Measurements from ENCODE around the gene NPY5R. TPM values are rescaled to one million over a fixed set of nuclear protein-coding genes. Genes with fewer than 3 reads are reported as not detected.

Gene NPY5R
- total and polyA plus RNA-seq, 2 of the 13 experiments (the other 11 are each of a cell fraction or from before 2014, with no cell fraction given): not detected

DNA sequence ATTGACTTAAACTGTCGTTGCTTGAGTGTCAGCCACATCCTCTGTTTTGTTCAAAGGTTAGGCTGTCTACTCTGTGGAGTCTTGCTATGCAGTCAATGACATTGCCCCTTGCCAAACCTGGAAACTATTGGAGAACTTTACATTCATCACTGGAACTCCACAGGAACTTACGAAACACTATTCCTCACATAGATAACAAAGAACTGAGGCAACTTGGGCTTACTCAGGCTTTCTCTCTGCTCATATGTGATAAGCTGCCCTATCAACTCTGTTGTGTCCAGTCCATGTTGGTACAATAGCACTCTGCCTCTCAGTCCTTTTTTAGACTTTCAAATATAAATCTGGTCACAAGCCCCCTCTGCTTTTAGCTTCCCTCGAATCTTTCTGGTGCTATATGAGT is 9.4 kb downstream of the NPY5R start:
- no TSS peak for BruUV-seq (replicated peaks)
- Histone ChIP-seq H3K27me3 (ENCODE audit: control insufficient read depth in 1 of 2, insufficient read depth in 2 of 2, low read length in 2 of 2) (no peaks in the 10 kb centered on the region), H3K4me1 (ENCODE audit: insufficient read depth, low read length) (no peaks in the 10 kb centered on the region), H4K20me1 (ENCODE audit: insufficient read depth, low read length) (no peaks in the 10 kb centered on the region), H2AFZ (ENCODE audit: low read length) (no peak overlapping the region), H3K27ac (ENCODE audit: extremely low read length, insufficient read depth, low read length) (no peak overlapping the region), H3K4me2 (ENCODE audit: low read depth, low read length) (no peak overlapping the region), H3K36me3 (replicated peaks in 1 of 2; ENCODE audit: control insufficient read depth in 1 of 2, insufficient read depth in 2 of 2, low read length in 2 of 2) (no peaks in the 10 kb centered on the region), H3K4me3 (replicated peaks in 1 of 3; ENCODE audit: insufficient read depth in 1 of 3, low read depth in 2 of 3, low read length in 3 of 3) (no peak overlapping the region), H3K79me2 (ENCODE audit: insufficient read depth, low read length) (no peaks in the 10 kb centered on the region), H3K9me3 (ENCODE audit: low read length) (no peaks in the 10 kb centered on the region), H3K9ac (ENCODE audit: insufficient read depth, low read depth, low read length) (no peak overlapping the region)
- TF ChIP-seq SP1 (IDR thresholded peaks at IDR 0.05) (no peak), SP1 (CRISPR knock-in tag; IDR thresholded peaks at IDR 0.05) (no peak), ZNF619 (CRISPR knock-in tag; IDR thresholded peaks at IDR 0.05) (no peak), MAFF (IDR thresholded peaks at IDR 0.05; ENCODE audit: low read depth, low read length) (no peak), NRL (CRISPR knock-in tag; IDR thresholded peaks at IDR 0.05; ENCODE audit: borderline replicate concordance) (no peak), ZNF761 (CRISPR knock-in tag; conservative IDR thresholded peaks at IDR 0.05) (no peak)
- TF ChIP-seq, protein P1, sequence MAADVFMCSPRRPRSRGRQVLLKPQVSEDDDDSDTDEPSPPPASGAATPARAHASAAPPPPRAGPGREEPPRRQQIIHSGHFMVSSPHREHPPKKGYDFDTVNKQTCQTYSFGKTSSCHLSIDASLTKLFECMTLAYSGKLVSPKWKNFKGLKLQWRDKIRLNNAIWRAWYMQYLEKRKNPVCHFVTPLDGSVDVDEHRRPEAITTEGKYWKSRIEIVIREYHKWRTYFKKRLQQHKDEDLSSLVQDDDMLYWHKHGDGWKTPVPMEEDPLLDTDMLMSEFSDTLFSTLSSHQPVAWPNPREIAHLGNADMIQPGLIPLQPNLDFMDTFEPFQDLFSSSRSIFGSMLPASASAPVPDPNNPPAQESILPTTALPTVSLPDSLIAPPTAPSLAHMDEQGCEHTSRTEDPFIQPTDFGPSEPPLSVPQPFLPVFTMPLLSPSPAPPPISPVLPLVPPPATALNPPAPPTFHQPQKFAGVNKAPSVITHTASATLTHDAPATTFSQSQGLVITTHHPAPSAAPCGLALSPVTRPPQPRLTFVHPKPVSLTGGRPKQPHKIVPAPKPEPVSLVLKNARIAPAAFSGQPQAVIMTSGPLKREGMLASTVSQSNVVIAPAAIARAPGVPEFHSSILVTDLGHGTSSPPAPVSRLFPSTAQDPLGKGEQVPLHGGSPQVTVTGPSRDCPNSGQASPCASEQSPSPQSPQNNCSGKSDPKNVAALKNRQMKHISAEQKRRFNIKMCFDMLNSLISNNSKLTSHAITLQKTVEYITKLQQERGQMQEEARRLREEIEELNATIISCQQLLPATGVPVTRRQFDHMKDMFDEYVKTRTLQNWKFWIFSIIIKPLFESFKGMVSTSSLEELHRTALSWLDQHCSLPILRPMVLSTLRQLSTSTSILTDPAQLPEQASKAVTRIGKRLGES (CRISPR knock-in tag; IDR thresholded peaks at IDR 0.05; ENCODE audit: borderline replicate concordance): no peak
- ATAC-seq: no peak
- in situ Hi-C loops (cut with HindIII; ENCODE audit: extremely low pct_ligation_motif_present, low pct_unique_long_range_greater_than_20kb): no loop called here
- ChIA-PET POLR2A (no interaction called here), CTCF (ENCODE audit: low intra/inter-chr PET ratio, low total read pairs) (no interaction called here)
- DNase-seq (ENCODE audit: low spot score): no peak
- intact Hi-C loops (cut with micrococcal nuclease; ENCODE audit: unreplicated experiment): no loop called here
- 0% methylated on average over 1 of the region's 3 CpGs for WGBS (ENCODE audit: low lambda C conversion rate)
- FAIRE-seq: no peak

DNA sequence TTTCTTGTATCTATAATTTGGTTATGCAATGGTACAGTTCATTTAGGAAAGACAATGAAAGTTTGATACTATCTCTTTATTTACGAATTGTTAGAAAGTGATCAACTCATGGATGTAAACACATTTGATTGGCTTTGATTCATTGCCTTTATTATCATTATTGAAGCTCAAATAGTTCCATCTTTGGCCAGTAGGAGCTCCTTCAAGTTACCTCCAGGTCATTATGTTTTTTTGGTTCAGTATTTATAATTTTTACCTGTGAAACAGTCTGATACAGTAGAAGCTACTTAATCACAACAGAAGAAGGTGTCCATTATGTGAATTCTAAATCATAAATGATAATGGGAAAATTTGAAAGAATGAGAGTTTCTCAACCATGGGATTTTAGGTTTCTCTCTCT is 12.4 kb downstream of the NPY5R start:
- Histone ChIP-seq H3K79me2 (ENCODE audit: insufficient read depth, low read length) (no peaks in the 10 kb centered on the region), H2AFZ (ENCODE audit: low read length) (no peak overlapping the region), H3K36me3 (replicated peaks in 1 of 2; ENCODE audit: control insufficient read depth in 1 of 2, insufficient read depth in 2 of 2, low read length in 2 of 2) (no peaks in the 10 kb centered on the region), H3K4me3 (replicated peaks in 1 of 3; ENCODE audit: insufficient read depth in 1 of 3, low read depth in 2 of 3, low read length in 3 of 3) (no peak overlapping the region), H3K9ac (ENCODE audit: insufficient read depth, low read depth, low read length) (no peak overlapping the region), H3K4me1 (ENCODE audit: insufficient read depth, low read length) (no peaks in the 10 kb centered on the region), H3K27ac (ENCODE audit: extremely low read length, insufficient read depth, low read length) (no peak overlapping the region), H4K20me1 (ENCODE audit: insufficient read depth, low read length) (no peaks in the 10 kb centered on the region), H3K27me3 (ENCODE audit: control insufficient read depth in 1 of 2, insufficient read depth in 2 of 2, low read length in 2 of 2) (no peaks in the 10 kb centered on the region), H3K4me2 (ENCODE audit: low read depth, low read length) (no peak overlapping the region), H3K9me3 (ENCODE audit: low read length) (no peaks in the 10 kb centered on the region)
- WGBS (ENCODE audit: low lambda C conversion rate): 0% methylated on average over 1 of the region's 1 CpG
- FAIRE-seq (no peak), DNase-seq (ENCODE audit: low spot score) (no peak), ATAC-seq (no peak)
- intact Hi-C loops (cut with micrococcal nuclease; ENCODE audit: unreplicated experiment) (no loop called here), in situ Hi-C loops (cut with HindIII; ENCODE audit: extremely low pct_ligation_motif_present, low pct_unique_long_range_greater_than_20kb) (no loop called here)
- BruUV-seq (replicated peaks): no TSS peak
- CTCF ChIA-PET (ENCODE audit: low intra/inter-chr PET ratio, low total read pairs): no interaction called here
- POLR2A ChIA-PET: no interaction called here
- TF ChIP-seq KLF6 (CRISPR knock-in tag; IDR thresholded peaks at IDR 0.05): no peak
- no peak for TF ChIP-seq XBP1 (CRISPR knock-in tag; IDR thresholded peaks at IDR 0.05)
- TF ChIP-seq CHCHD3 (CRISPR knock-in tag; IDR thresholded peaks at IDR 0.05): no peak
- TF ChIP-seq FOXC1 (CRISPR knock-in tag; IDR thresholded peaks at IDR 0.05; ENCODE audit: borderline replicate concordance): no peak
- TF ChIP-seq ZBTB43 (CRISPR knock-in tag; conservative IDR thresholded peaks at IDR 0.05): no peak
- no peak for TF ChIP-seq FOXP1 (IDR thresholded peaks at IDR 0.05)
- no peak for TF ChIP-seq FOXP1 (CRISPR knock-in tag; IDR thresholded peaks at IDR 0.05)
- TF ChIP-seq SIX4 (CRISPR knock-in tag; IDR thresholded peaks at IDR 0.05): no peak
- TF ChIP-seq ZNF33A (CRISPR knock-in tag; IDR thresholded peaks at IDR 0.05; ENCODE audit: borderline replicate concordance): no peak
- TF ChIP-seq, protein P2, sequence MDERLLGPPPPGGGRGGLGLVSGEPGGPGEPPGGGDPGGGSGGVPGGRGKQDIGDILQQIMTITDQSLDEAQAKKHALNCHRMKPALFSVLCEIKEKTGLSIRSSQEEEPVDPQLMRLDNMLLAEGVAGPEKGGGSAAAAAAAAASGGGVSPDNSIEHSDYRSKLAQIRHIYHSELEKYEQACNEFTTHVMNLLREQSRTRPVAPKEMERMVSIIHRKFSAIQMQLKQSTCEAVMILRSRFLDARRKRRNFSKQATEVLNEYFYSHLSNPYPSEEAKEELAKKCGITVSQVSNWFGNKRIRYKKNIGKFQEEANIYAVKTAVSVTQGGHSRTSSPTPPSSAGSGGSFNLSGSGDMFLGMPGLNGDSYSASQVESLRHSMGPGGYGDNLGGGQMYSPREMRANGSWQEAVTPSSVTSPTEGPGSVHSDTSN (CRISPR knock-in tag; IDR thresholded peaks at IDR 0.05): no peak
- TF ChIP-seq ZNF501 (CRISPR knock-in tag; IDR thresholded peaks at IDR 0.05): no peak
